OCI-LY1 (cell line): Measurements from ENCODE around the gene VDR.
"Not testable (repeated sequence)": the region's sequence is repeated elsewhere in the genome, so short reads cannot be mapped to it uniquely, and the experiment has no call there.

Experiments used
- H2AFZ ChIP-seq: fragments of 200-600 bp; sonication (generic), shearing (Covaris generic); 2 replicates; pipeline ENCODE4 v1.6.0; 2014; ENCODE audit warnings: antibody characterized with exemption, mild to moderate bottlenecking, low read length
- H3F3A ChIP-seq: fragments of 200-600 bp; sonication (generic), shearing (Covaris generic); 2 replicates; pipeline ENCODE4 v1.6.0; 2014; ENCODE audit warnings: mild to moderate bottlenecking, antibody characterized with exemption, low read length, moderate library complexity; ENCODE audit not compliant: insufficient read depth
- H3K27ac ChIP-seq: fragments of 200-600 bp; sonication (generic); 2 replicates; pipeline ENCODE4 v1.5.1; 2014; ENCODE audit warnings: low read length, mixed run types, mild to moderate bottlenecking, low read depth; ENCODE audit not compliant: poor library complexity, severe bottlenecking
- H3K27me3 ChIP-seq: fragments of 200-600 bp; sonication (generic); 2 replicates; pipeline ENCODE4 v1.6.0; 2014; ENCODE audit warnings: antibody characterized with exemption, mild to moderate bottlenecking, low read length, moderate library complexity; ENCODE audit not compliant: insufficient read depth
- H3K36me3 ChIP-seq: fragments of 200-600 bp; sonication (generic); 2 replicates; pipeline ENCODE4 v1.6.1; 2014; ENCODE audit warnings: mild to moderate bottlenecking, antibody characterized with exemption, low read length, moderate library complexity, mixed read lengths; ENCODE audit not compliant: insufficient read depth
- H3K4me1 ChIP-seq: fragments of 200-600 bp; sonication (generic); 2 replicates; pipeline ENCODE4 v1.5.1; 2014; ENCODE audit warnings: mild to moderate bottlenecking, low read length, moderate library complexity; ENCODE audit not compliant: insufficient read depth, severe bottlenecking
- H3K4me2 ChIP-seq: fragments of 200-600 bp; sonication (generic), shearing (Covaris generic); 2 replicates; pipeline ENCODE4 v1.6.1; 2014; ENCODE audit warnings: low read length
- H3K4me3 ChIP-seq: fragments of 200-600 bp; sonication (generic); 2 replicates; pipeline ENCODE4 v1.5.1; 2014; ENCODE audit warnings: low read length, low read depth, mild to moderate bottlenecking, mixed read lengths; ENCODE audit not compliant: poor library complexity, severe bottlenecking
- H3K79me2 ChIP-seq: fragments of 200-600 bp; shearing (Covaris generic); 2 replicates; pipeline ENCODE4 v1.6.1; 2016; ENCODE audit warnings: mixed run types, low read length, mixed read lengths; ENCODE audit not compliant: insufficient read depth
- H3K9ac ChIP-seq: fragments of 200-600 bp; sonication (generic), shearing (Covaris generic); 2 replicates; pipeline ENCODE4 v1.6.1; 2014; ENCODE audit warnings: mild to moderate bottlenecking, low read length, mixed read lengths
- H3K9me2 ChIP-seq: fragments of 200-600 bp; sonication (generic), shearing (Covaris generic); 2 replicates; pipeline ENCODE4 v1.6.1; 2014; ENCODE audit warnings: low read depth, mild to moderate bottlenecking, low read length, mixed read lengths
- H3K9me3 ChIP-seq: fragments of 200-600 bp; shearing (Covaris generic); 2 replicates; pipeline ENCODE4 v1.6.1; 2014; ENCODE audit warnings: low read length, mixed read lengths
- H4K20me1 ChIP-seq: fragments of 200-600 bp; sonication (generic), shearing (Covaris generic); 2 replicates; pipeline ENCODE4 v1.6.0; 2016; ENCODE audit warnings: mild to moderate bottlenecking, low read length; ENCODE audit not compliant: insufficient read depth
- CTCF ChIP-seq: fragments of 200-600 bp; sonication (generic), shearing (Covaris generic); IDR thresholded peaks from 2 replicates; pipeline ENCODE4 v1.5.1; 2017; ENCODE audit warnings: mild to moderate bottlenecking, antibody characterized with exemption, low read length, moderate library complexity, mixed read lengths
- EZH2 ChIP-seq: fragments of 200-600 bp; sonication (generic), shearing (Covaris generic); IDR thresholded peaks from 2 replicates; pipeline ENCODE4 v1.8.0; 2017; ENCODE audit warnings: borderline replicate concordance, mixed run types, mild to moderate bottlenecking, antibody characterized with exemption, low read length, moderate library complexity, mixed read lengths

VDR gene

GRCh38 chr12:47817272-47818006 lies 87.4 kb downstream of the VDR start:
- Histone ChIP-seq H3K9ac (peak overlapping the region; percentile 87), H3K9me2 (no peaks in the 10 kb centered on the region), H3K9me3 (no peaks in the 10 kb centered on the region), H3K27ac (peak overlapping the region; percentile 98), H3K27me3 (no peaks in the 10 kb centered on the region), H3K4me3 (peak overlapping the region; percentile 96), H3K36me3 (peaks cover 10% of the 10 kb centered on the region; the same call in 1 of the 2 replicates), H3K4me2 (peak overlapping the region; percentile 70), H3K4me1 (peaks cover 86% of the 10 kb centered on the region), H2AFZ (no peak overlapping the region), H3K79me2 (peaks cover 34% of the 10 kb centered on the region), H3F3A (no peaks in the 10 kb centered on the region), H4K20me1 (no peaks in the 10 kb centered on the region)
- TF ChIP-seq EZH2 (no peak), CTCF (peak; percentile 40; the same call in 1 of the 2 replicates)

- Histone ChIP-seq H3K4me1 (peaks cover 86% of the 10 kb centered on the region), H3K9me2 (no peaks in the 10 kb centered on the region), H3K9me3 (no peaks in the 10 kb centered on the region), H3K4me3 (peak overlapping the region; percentile 96), H4K20me1 (no peaks in the 10 kb centered on the region), H3K27ac (peak overlapping the region; percentile 98), H3K36me3 (peaks cover 10% of the 10 kb centered on the region; the same call in 1 of the 2 replicates), H3K27me3 (no peaks in the 10 kb centered on the region), H3K9ac (peak overlapping the region; percentile 87), H3F3A (no peaks in the 10 kb centered on the region), H2AFZ (no peak overlapping the region), H3K79me2 (peaks cover 42% of the 10 kb centered on the region), H3K4me2 (peak overlapping the region; percentile 70)
- no peak for TF ChIP-seq CTCF
- TF ChIP-seq EZH2: no peak
Measured at GRCh38 chr12:47816403-47817271, 88.2 kb downstream of the VDR start.

GRCh38 chr12:47815447-47815846 lies 89.3 kb downstream of the VDR start:
- not testable (repeated sequence) for H3K9me3 ChIP-seq, H3K9ac ChIP-seq, H3F3A ChIP-seq, H3K27me3 ChIP-seq, H3K9me2 ChIP-seq, H3K4me3 ChIP-seq, H4K20me1 ChIP-seq, H3K36me3 ChIP-seq, H2AFZ ChIP-seq
- Histone ChIP-seq H3K4me2 (peak overlapping the region; percentile 84; the same call in 1 of the 2 replicates), H3K4me1 (peaks cover 87% of the 10 kb centered on the region), H3K79me2 (peaks cover 50% of the 10 kb centered on the region), H3K27ac (peak overlapping the region; percentile 98)
